ENCODE measurements around the gene FGF18. TPM values are rescaled to one million over a fixed set of nuclear protein-coding genes. Genes with fewer than 3 reads are reported as not detected.
A peak's percentile ranks its signal among the peaks of the same experiment; 100 is the strongest.
"Not testable (repeated sequence)": the region's sequence is repeated elsewhere in the genome, so short reads cannot be mapped to it uniquely, and the experiment has no call there.

FGF18 gene
- total RNA-seq, 1 donor from 2014 or later: 1.4 TPM

DNA sequence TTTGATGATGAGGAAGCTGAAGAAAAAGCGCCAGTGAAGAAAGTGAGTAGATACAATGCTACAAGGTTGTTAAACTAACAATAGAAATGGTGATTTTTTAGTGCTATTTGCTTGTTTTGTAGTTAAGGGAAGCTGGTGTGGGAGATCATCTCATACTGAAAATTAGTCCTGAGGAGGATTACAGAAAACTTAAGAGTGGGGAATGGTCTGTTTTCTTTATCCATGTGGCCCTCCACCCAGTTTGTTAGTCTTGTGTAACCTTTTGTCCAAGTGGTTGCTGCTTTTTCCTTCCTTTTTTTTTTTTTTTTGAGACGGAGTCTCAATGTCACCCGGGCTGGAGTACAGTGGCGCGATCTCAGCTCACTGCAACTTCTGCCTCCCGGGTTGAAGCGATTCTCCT, 19.3 kb upstream of the FGF18 start:
- no peak for DNase-seq (ENCODE audit: low read depth)

DNA sequence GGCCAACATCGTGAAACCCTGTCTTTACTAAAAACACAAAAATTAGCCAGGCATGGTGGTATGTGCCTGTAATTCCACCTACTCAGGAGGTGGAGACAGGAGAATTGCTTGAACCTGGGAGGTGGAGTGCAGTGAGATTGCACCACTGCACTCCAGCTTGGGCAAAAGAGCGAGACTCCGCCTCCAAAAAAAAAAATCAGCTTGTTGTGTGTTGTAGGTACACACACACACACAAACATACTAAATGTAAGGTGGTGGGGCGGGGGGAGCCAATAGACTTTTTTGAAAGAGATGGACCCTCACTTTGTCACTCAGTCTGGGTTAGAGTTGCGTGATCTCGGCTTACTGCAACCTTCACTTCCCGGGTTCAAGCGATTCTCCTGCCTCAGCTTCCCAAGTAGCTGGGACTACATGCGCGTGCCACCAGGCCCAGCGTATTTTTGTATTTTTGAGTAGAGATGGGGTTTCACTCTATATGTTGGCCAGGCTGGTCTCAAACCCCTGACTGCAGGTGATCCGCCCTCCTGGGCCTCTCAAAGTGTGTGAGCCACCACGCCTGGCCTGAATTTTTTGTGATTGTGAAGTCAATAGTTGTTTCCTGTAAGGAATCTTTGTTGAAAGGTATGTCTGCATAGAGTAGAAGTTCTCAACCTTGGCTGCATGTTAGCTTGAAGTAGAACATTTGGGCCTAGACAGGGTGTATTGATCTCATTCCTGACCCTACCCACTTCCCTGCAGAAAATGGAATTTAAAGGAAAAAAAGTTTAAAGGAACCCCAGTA, 18.1 kb upstream of the FGF18 start:
- no peak for DNase-seq (ENCODE audit: low read depth)

DNA sequence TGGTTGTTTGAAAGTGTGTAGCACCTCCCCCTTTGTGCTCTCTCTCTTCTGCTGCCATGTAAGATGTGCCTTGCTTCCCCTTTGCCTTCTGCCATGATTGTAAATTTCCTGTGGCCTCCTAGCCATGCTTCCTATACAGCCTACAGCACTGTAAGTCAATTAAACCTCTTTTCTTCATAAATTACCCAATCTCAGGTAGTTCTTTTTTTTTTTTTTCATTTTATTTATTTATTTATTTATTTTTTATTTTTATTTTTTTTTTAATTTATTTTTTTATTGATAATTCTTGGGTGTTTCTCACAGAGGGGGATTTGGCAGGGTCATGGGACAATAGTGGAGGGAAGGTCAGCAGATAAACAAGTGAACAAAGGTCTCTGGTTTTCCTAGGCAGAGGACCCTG, 16.7 kb upstream of the FGF18 start:
- DNase-seq (ENCODE audit: low read depth): not testable (repeated sequence)

DNA sequence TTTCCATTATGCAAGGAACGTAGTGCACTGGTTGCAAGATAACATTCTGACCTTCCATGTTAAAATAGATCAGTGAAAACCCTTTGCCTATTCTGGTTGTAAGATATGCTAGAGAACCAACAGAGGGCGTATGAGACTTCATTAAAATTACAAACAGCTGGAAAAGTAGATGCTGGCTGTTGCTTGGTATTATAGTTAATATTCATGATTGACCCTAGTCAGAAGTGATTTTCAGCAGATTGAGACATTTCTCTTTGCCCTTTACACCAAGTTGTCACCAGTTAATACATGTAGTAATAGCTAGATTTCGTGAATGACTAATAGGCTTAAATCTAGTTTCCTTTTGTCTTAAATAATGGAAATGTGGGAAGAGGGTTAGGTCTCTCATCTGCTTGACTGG, 13.8 kb upstream of the FGF18 start:
- peak; percentile 30 for DNase-seq (ENCODE audit: low read depth)

- DNase-seq (ENCODE audit: low read depth): no peak
Measured at GRCh38 chr5:171407234-171407633, 12.2 kb upstream of the FGF18 start.

DNA sequence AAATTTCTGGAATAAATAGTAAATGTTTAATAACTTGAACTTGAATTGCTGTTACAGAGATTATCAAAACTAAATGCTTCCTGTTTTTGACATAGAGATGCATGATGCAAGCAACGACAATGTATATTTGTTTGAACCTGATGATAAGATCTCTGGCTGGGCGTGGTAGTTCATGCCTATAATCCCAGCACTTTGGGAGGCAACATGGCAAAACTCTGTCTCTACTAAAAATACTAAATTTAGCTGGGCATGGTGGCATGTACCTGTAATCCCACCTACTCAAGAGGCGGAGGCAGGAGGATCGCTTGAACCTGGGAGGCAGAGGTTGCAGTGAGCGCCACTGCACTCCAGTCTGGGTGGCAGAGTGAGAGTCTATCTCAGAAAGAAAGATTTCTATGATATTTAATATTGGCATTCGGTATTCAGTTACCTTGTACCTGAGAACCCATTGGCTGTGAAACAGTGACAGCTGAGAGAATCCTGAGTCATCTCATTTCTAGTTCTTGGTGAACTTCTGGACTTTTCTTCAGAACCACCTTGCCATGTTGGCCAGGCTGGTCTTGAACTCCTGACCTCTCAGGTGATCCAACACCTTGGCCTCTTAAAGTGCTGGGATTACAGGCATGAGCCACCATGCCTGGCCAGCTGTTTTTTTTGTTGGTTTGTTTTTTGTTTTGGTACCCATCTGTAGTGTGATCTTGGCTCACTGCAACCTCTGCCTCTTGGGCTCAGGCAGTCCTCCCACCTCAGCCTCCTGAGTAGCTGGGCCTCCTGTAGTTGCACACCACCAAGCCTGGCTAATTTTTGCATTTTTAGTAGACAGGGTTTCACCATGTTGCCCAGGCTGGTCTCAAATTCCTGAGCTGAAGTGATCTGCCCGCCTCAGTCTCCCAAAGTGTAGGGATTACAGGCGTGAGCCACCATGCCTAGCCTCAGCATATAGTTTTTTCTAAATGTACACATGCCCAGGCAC, 10.0 kb upstream of the FGF18 start:
- no peak for DNase-seq (ENCODE audit: low read depth)

DNA sequence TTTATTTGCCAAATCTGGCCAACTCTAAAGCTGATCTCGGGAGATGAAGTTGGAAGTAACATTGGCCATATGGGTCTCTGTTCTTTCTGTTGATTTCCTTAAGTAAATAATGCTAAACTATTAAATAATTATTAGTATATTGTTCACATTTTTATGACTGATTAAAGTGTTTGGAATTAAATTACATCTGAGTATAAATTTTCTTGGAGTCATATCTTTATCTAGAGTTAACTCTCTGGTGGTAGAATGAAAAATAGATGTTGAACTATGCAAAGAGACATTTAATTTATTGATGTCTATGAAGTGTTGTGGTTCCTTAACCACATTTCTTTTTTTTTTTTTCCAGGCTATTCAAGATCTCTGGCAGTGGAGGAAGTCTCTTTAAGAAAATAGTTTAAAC, 9.3 kb upstream of the FGF18 start:
- DNase-seq (ENCODE audit: low read depth): no peak

DNA sequence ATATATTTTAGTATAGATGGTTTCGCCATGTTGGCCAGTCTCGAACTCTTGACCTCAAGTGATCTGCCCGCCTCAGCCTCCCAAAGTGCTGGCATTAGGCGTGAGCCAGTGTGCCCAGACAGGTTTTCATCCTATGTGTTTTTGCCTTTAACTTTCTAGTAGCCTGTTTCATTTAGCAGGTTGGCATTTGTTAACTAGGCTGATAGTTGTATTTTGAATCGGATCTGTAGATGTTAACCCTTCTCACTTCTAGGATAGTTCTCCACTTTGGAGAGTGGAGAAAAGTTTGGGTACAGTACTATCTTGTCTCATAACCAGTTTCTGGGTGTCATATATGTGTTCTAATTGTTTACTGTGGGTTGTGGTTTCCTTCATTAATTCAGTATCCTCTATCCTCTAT, 7.3 kb upstream of the FGF18 start:
- no peak for DNase-seq (ENCODE audit: low read depth)

GRCh38 chr5:171413153-171413910, 6.1 kb upstream of the FGF18 start:
- no peak for DNase-seq (ENCODE audit: low read depth)

DNA sequence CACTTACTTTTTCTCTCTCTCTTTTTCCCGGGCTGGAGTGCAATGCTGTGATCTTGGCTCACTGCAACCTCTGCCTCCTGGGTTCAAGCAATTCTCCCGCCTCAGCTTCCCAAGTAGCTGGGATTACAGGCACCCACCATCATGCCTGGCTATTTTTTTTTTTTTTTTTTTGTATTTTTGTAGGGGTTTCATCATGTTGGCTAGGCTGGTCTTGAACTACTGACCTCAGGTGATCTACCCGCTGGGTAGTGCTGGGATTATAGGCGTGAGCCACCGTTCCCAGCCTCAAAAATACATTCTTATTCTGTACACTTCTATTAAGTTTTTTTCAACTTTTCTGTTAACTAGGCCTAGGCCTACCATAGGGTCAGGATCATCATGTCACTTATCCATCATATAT, 5.5 kb upstream of the FGF18 start:
- DNase-seq (ENCODE audit: low read depth): not testable (repeated sequence)

- DNase-seq (ENCODE audit: low read depth): peak; percentile 30
Measured at GRCh38 chr5:171415115-171415730, 4.2 kb upstream of the FGF18 start.

DNA sequence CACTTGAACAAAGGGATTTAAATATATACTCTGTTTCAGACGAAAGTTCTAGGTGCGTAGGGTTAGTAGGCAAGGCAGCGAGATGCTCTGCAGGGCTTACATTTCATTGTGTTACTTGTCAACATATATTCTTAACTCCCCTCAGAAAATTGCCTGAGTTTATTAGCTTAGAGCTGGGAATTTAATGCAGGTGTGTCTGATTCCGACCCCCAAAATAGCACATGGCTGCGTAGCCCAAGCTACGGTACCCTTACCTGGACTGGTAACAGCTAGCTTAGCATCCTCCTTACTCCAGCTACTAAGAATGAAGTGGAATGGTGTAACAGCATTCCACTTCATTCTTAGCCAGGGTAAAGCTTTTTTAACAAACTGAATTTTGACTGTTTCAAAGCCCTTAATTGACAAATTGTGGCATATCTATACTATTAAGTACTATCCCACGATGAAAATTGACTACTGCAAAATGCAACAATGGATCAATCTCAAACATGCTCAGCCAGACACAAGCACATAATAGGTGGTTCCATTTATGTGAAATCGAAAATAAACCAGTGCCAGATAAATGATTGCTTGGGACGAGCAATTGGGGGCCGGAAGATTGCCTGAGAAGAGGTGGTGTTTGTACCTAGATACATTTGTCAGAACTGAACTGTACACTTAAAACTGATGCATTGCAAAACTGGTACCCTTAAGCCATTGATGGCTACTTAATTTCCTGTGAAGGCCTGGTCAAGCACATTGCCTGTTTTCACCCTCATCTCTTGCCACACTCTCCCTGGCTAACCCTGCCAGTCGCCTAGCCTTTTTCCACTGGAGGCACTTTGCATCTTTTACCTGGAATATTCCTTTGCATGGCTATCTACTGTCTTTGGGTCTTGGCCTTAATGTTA, 3.0 kb upstream of the FGF18 start:
- no peak for DNase-seq (ENCODE audit: low read depth)

- peak; percentile 53 for DNase-seq (ENCODE audit: low read depth)
Measured at GRCh38 chr5:171418316-171418981, 998 bp upstream of the FGF18 start.

DNA sequence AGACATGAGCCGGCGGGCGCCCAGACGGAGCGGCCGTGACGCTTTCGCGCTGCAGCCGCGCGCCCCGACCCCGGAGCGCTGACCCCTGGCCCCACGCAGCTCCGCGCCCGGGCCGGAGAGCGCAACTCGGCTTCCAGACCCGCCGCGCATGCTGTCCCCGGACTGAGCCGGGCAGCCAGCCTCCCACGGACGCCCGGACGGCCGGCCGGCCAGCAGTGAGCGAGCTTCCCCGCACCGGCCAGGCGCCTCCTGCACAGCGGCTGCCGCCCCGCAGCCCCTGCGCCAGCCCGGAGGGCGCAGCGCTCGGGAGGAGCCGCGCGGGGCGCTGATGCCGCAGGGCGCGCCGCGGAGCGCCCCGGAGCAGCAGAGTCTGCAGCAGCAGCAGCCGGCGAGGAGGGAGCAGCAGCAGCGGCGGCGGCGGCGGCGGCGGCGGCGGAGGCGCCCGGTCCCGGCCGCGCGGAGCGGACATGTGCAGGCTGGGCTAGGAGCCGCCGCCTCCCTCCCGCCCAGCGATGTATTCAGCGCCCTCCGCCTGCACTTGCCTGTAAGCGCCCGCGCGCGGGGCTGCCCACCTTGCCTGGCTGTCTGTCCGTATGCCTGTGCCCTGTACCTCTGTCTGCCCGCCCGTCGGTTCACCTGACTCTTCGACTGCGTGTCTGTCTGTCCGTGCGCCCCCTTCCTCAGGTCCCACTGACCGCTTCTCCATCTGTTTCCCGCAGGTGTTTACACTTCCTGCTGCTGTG, 412 bp downstream of the FGF18 start:
- no peak for DNase-seq (ENCODE audit: low read depth)

- peak; percentile 47 for DNase-seq (ENCODE audit: low read depth)
Measured at GRCh38 chr5:171420431-171421241, 1.2 kb downstream of the FGF18 start.

DNA sequence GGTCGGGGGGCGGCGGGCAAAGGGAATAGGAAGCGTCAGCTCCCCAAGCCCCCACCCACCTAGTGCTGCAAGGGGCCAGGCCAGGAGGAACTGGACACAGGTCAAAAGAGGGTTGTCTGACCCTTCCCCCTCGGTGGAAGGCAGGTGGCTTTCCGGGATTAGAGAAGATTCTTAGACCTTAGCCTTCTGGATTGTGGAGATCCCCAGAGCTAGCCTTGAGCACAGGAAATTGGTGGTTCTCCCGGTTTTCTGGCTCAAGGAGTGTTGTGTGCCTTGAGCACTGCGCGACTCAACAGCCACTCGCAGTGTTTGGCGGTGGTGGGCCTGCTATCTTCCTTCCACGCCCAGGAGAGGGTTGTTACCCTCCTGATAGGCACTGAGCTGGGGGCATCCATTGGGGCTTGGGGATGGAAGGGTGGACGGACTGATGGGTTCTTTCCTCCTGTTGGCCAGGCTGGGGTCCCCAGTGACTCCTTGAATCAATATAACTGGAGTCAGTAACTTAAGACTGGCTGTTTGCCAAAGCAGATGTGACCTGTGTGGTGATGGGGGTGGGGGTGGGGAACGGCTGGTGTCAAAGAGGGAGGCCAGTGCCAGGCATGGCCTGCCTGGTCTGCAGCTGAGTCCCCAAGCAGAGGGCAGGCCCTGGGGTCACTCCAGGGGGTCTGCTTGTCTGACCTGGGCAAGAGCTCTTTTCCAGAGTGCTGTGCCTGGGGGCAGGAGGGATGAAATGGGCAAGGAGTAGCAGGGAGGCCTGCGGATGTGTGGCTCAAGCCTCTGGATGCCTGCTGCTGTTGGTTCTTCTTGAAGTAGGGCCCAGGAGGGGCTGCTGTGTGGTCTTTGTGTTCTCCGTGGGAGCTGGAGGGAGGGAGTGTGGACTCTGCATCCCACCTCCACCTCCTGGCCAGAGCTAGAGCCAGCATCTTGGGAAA, 2.1 kb downstream of the FGF18 start:
- DNase-seq (ENCODE audit: low read depth): no peak

- DNase-seq (ENCODE audit: low read depth): no peak
Measured at GRCh38 chr5:171422495-171422894, 3.0 kb downstream of the FGF18 start.
